Neuron (in vitro differentiated cells): ENCODE results near the gene ZNF175.

Experiments
- H2AFZ ChIP-seq: one replicate; pipeline ENCODE4 v1.6.1; 2013; ENCODE audit warnings: low read depth, mild to moderate bottlenecking, inconsistent platforms, low read length, moderate library complexity
- H3K27me3 ChIP-seq: one replicate; pipeline ENCODE4 v1.6.1; 2013; ENCODE audit warnings: low read length; ENCODE audit not compliant: insufficient read depth
- H3K36me3 ChIP-seq: one replicate; pipeline ENCODE4 v1.6.1; 2013; ENCODE audit warnings: low read length; ENCODE audit not compliant: insufficient read depth
- H3K4me1 ChIP-seq: one replicate; pipeline ENCODE4 v1.6.1; 2013; ENCODE audit warnings: low read length; ENCODE audit not compliant: insufficient read depth
- H3K4me3 ChIP-seq: 2 replicates; pipeline ENCODE4 v1.5.1; 2013; ENCODE audit warnings: mild to moderate bottlenecking, low read length, moderate library complexity
- H3K9me3 ChIP-seq: one replicate; pipeline ENCODE4 v1.6.1; 2013; ENCODE audit warnings: low read length

ZNF175 gene

DNA sequence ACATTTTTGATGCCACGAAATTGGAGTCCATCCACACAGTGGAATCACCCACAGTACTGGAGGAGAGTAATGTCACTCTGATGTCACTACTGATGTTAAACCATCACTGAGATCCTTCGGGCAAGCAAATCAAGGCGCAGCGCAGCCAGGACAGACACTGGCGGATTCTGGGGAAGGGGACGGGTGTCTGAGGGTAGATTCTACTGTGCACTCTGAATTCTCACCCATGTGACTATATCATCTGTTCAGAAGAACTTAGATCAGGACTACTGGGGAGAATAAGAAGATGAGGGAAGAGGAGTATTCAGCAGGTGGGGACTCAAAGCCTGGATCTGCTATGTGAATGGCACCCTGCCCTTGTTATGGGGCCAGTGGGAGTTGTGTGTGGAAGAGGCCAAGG lies 27.0 kb upstream of the ZNF175 start:
- Histone ChIP-seq H3K4me3 (no peak overlapping the region), H3K27me3 (peaks cover 12% of the 10 kb centered on the region), H3K9me3 (no peaks in the 10 kb centered on the region), H3K4me1 (no peaks in the 10 kb centered on the region), H3K36me3 (no peaks in the 10 kb centered on the region), H2AFZ (no peak overlapping the region)

DNA sequence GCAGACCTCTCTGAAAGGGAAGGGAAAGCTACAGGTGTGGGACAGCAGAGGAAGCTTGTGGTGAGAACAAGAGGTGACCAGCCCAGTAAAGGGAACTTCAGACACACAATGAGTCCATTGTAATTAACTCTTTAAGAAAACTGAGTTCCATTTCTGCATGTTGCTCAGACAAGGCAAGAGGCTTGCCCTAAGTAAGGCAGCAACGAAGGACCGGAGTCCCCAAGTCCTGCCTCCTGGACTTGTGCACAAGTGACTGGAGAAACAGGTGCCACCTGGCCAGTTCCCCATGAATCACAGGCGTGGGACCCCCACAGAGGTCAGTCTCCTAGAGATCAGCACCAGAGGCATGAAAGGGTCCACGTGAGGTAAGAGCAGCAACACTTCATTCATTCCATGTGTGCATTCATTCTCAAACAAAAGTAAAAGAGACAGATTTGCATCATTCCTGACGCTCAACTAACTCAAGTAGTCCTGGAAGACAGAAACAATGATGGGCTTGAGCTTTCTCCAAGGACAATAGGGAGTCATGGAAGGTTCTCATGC lies 24.9 kb upstream of the ZNF175 start:
- Histone ChIP-seq H3K9me3 (no peaks in the 10 kb centered on the region), H3K36me3 (no peaks in the 10 kb centered on the region), H3K27me3 (peaks cover 10% of the 10 kb centered on the region)

DNA sequence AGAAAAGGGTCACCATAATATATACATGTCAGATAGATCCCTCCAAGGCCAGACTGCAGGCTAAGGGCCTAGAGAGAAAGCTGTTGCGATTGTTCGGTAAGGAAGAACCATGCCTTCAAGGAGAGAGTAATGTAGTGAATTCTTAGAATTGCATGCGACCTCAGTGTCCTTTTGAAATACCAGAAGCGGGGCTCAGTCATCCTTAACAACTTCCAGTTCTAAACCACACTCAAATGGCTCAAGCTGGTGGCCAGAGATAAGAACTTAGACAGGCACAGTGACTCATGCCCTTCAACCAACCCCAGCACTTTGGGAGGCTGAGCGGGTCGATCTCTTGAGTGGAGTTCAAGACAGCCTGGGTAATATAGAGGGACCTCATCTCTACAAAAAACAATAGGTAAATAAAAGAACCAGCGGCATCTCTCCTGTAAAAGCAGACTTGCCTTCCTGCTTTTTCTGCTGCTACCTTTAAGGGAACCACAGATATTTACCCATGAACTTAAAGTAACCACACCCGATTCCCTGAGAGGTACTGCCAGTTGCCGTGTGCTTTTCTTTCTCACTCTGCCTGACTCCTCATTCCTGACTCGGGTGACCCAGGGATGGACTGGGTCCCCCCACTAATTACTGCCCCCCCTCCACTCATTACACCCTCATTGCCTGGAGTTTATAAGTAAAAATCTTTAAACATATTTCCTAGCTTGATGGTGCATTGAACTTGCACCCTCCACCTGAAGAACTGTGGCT lies 24.3 kb upstream of the ZNF175 start:
- H3K4me1 ChIP-seq = no peaks in the 10 kb centered on the region

More for the DNA sequence above, 24.9 kb upstream of the ZNF175 start:
- no peak overlapping the region for H2AFZ ChIP-seq
- no peak overlapping the region for H3K4me3 ChIP-seq
- H3K4me1 ChIP-seq = no peaks in the 10 kb centered on the region

DNA sequence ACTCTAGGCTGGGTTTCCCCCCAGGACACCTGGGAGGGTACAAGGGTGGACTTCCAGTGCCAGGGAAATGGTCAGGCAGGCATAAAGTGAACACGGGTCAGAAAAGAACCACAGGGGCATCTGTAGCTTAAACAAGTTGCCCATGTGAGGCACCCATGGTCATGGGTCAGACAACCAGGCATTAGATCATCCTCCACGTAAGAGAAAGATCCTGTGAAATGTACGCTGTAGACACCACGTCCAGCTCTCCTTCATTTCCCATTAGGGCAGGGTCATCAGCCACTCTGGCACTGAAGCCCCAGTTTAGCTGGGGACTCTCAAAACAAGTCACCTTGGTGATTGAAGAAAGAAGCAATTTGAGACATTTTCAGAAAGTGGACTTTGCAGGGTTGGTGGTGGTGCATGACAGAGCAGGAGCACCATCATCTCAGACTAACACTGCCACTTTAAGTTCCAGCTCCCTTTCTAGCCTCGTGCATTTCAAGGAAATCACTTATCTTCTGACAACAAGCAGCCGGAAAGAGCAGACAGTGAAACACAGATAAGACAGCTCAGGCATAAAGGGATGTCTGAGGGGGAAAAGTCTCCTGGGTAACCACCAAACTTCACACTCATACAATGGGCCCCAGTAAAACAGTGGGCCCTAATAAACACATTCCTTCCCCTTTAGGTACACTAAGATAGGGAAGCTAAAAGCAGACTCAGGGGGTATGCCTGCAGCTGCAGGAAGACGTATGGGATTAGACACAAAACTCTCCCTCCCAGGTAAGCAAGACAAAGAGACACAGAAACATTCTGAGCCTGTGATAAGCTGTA lies 23.5 kb upstream of the ZNF175 start:
- no peak overlapping the region for H3K4me3 ChIP-seq
- no peaks in the 10 kb centered on the region for H3K36me3 ChIP-seq
- H3K4me1 ChIP-seq = no peaks in the 10 kb centered on the region

More for the DNA sequence above, 24.3 kb upstream of the ZNF175 start:
- Histone ChIP-seq H3K36me3 (no peaks in the 10 kb centered on the region), H3K9me3 (no peaks in the 10 kb centered on the region), H3K4me3 (no peak overlapping the region), H2AFZ (no peak overlapping the region), H3K27me3 (peaks cover 4% of the 10 kb centered on the region)

DNA sequence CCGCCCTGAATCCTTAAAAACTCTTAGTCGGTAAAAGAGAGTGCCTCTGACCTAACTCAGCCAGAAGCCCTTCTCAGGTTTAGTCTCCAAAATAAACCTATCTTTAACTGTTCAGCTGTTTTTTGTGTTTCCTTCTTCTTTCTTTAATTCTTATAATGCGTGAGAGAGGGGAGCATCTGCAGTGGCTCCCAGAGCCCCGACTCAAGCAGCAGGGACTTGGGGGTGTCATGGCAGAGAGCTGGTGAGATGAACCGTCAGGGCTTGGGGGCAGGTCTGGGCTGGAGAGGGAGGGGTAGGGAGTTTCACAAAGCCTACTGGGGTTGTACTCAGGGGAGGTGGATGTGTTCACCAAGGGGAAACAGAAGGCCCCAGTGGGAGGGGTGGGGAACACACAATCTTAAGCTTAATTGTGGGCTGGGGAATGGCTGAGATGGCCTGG lies 22.9 kb upstream of the ZNF175 start:
- H3K4me3 ChIP-seq = no peak overlapping the region
- H3K27me3 ChIP-seq = peaks cover 4% of the 10 kb centered on the region
- H3K36me3 ChIP-seq = no peaks in the 10 kb centered on the region
- no peak overlapping the region for H2AFZ ChIP-seq
- H3K4me1 ChIP-seq = no peaks in the 10 kb centered on the region
- no peaks in the 10 kb centered on the region for H3K9me3 ChIP-seq

More for the DNA sequence above, 23.5 kb upstream of the ZNF175 start:
- no peak overlapping the region for H2AFZ ChIP-seq
- H3K9me3 ChIP-seq = no peaks in the 10 kb centered on the region
- peaks cover 4% of the 10 kb centered on the region for H3K27me3 ChIP-seq

DNA sequence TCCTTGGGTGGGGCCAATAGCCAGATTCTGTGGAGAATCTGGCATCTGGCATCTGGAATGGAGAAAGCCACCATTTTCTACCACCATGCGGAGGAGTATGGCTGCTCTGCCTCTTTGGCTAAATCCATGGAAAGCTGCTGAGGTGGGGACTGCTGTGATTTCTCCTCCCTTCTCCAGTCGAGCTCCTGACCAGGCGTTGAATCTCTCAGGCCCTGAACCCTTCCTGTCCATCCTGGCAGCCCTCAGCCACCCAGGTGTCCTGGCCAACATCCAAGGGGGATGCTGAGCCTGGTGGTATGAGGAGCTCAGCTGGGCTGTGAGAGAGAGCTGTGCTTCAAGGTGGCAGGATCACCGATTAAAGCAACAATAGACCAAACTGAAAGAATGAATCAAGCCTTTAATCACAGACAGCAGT lies 22.2 kb upstream of the ZNF175 start:
- no peaks in the 10 kb centered on the region for H3K9me3 ChIP-seq
- H3K4me3 ChIP-seq = no peak overlapping the region
- no peak overlapping the region for H2AFZ ChIP-seq
- H3K4me1 ChIP-seq = no peaks in the 10 kb centered on the region
- H3K36me3 ChIP-seq = no peaks in the 10 kb centered on the region
- H3K27me3 ChIP-seq = peaks cover 4% of the 10 kb centered on the region

DNA sequence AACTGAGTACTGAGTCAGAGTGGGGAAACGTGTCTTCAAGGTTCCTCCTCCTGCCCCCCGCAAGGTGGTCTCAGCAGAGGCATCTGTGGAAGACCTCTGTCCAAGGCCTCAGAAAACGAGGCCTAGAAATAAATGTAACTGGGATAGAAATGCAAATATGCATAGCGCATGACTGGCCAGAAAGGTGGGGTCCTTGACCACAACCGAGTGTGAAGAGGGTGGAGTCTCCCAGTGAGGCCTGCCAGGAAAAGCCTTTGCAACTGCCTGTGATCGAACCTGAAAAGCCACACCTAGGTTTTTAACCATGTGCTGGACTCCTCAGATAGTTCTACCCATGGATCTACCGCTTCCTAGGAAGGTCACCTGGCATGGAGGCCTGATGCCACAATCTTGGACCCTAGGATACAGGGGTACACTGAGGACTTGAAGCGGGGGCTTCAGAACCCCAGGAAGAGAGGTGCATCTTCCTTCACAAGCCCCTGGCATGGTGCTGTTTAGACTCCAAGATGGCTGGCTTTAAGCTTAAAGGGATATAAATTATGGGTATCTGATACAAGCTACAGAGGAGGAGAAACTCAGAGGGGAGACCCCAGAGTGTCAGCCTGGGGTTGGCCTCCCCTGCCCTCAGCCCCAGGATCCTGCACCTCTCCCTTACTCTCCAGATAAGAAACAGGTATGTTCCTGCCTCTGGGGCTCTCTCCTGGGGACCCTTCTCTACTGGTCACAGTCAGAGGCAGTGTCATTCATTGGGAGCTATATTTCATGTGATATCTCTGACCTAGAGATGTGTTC lies 21.4 kb upstream of the ZNF175 start:
- Histone ChIP-seq H3K4me3 (no peak overlapping the region), H3K9me3 (no peaks in the 10 kb centered on the region), H3K27me3 (peaks cover 2% of the 10 kb centered on the region), H3K36me3 (no peaks in the 10 kb centered on the region), H3K4me1 (no peaks in the 10 kb centered on the region), H2AFZ (no peak overlapping the region)

DNA sequence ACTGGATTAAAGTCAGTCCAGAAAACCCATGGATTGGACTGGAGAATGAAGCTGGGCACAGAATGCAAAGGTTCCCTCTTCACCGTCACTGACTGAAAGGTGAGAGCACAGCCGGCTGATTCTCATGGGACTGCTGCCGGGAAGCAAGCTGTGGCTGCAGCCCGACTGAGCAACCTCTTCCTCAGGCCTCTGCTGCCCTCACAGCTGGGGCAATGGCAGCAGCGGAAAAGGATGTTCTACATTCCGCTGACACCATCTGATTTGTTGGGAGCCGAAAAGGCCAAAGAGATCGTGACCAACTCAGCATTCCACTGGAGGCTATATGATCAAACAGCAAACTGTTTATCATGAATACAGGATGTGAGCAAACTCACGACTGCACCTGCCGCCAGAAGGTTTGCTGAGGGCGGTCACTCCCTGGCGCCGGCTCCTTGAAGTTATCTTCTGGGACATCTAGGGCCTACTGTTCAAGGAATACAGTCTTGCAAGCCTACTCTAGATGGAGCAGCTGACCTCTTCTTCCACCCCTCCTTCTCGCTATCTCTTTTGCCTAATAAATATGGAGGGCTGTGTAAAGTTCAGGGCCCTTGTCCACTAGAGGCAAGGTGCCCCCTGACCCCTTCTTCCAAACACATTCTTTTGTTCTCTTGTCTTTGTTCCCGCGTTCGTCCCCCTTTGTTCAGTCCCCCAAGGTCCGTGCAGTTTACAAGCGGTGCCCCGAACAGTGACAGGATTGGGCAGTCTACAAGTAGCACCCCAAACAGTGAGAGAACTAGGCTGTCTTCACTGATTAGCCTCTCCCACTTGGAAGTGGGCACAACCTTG lies 20.0 kb upstream of the ZNF175 start:
- Histone ChIP-seq H3K4me1 (no peaks in the 10 kb centered on the region), H3K4me3 (no peak overlapping the region), H3K36me3 (no peaks in the 10 kb centered on the region), H3K27me3 (no peaks in the 10 kb centered on the region), H2AFZ (no peak overlapping the region), H3K9me3 (no peaks in the 10 kb centered on the region)

DNA sequence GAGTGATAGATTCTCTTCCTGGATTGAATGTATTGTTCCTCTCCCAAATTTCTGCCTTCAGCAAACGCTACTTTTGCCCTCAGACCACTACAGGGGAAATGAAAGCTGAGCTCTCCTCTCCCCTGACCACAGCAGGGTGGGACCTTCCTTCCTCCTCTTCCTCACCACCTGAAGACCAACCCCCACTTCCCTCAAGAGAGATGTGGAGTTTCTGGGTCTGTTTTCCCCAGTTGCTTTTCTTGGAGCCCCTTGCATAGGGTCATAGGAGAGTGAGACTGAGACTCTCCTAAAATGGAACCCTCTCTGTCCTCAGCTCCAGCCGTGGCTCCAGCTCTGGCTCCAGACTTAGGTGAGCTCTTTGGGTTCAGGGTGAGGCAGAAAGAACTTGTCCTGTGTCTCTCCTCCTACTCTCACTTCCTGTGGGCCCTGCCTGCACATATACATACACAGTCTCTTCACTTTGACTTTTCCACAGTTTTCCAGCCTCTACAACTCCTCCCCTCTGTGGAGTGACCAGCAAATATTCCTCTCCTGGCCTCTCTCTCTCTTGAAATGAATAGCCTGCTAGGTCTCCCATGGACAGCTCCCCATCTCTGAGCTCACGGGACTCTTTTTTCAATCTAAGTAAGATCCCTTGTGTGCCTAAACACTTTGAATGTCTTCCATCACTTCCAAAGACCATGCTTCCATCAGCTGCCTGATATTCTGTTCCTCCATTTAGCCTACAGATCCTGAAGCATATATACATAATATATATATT lies 19.2 kb upstream of the ZNF175 start:
- H3K27me3 ChIP-seq = no peaks in the 10 kb centered on the region
- no peaks in the 10 kb centered on the region for H3K4me1 ChIP-seq
- no peaks in the 10 kb centered on the region for H3K9me3 ChIP-seq
- H3K4me3 ChIP-seq = no peak overlapping the region
- no peak overlapping the region for H2AFZ ChIP-seq
- no peaks in the 10 kb centered on the region for H3K36me3 ChIP-seq

DNA sequence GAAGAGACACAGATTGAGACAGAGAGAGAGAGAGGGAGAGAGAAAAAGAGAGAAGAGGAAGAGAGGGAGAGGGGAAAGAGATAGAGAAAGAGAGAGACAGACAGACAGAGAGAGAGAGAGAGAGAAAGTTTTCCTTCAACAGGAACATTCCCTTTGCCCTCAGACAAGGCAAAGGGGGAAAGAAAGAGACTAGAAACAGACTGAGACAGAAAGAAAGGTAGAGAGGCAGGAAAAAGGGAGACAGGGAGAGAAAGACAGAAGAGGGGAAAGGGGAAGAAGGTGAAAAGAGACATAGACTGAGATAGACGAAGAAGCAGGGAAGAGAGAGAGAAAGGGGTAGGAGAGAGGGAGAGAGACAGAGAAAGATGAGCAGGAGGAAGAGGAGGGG lies 18.5 kb upstream of the ZNF175 start:
- Histone ChIP-seq H3K9me3 (no peaks in the 10 kb centered on the region), H3K4me3 (no peak overlapping the region), H2AFZ (no peak overlapping the region), H3K4me1 (no peaks in the 10 kb centered on the region), H3K27me3 (no peaks in the 10 kb centered on the region), H3K36me3 (no peaks in the 10 kb centered on the region)

DNA sequence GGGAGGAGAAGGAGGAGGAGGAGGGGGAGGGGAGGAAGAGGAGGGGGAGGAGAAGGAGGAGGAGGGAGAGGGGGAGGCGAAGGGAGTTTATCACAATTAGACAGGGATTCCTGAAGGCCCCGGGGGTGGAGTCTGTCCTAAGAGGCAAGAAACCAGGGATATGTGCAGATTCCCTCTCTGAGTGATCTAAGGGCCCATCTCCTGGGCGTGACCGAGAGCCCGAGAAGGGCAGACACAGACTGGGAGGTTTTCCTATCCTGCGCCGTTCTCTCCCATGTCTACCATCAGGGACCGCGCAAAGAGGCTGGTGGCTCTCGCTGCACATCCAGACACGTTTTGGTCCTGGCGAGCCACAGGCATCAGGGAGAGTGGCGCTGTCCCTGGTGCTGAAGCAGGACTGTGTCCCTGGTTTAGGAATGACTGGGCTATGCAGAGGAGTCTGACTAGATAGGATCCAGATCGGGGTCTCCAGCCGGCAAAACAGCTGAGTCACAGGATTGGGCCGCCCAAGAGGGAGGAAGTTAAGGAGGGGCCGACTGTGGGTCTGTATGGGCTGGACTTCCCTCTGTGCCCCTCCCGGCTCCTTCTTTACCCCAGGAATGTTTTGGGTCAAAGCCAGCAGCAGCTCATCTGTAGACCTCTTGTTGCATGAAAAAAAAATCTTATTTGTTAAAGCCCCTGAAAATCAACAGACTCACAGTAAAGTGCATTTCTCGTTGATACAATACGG lies 17.9 kb upstream of the ZNF175 start:
- no peaks in the 10 kb centered on the region for H3K36me3 ChIP-seq
- no peaks in the 10 kb centered on the region for H3K27me3 ChIP-seq
- H3K9me3 ChIP-seq = no peaks in the 10 kb centered on the region
- no peaks in the 10 kb centered on the region for H3K4me1 ChIP-seq
- H2AFZ ChIP-seq = no peak overlapping the region
- no peak overlapping the region for H3K4me3 ChIP-seq
